ENCODE data around the gene MTMR10. TPM values are rescaled to one million over a fixed set of nuclear protein-coding genes. Genes with fewer than 3 reads are reported as not detected.

The MTMR10 gene
- total RNA-seq, 1 experiment from 2014 or later, result 23.2 TPM

DNA sequence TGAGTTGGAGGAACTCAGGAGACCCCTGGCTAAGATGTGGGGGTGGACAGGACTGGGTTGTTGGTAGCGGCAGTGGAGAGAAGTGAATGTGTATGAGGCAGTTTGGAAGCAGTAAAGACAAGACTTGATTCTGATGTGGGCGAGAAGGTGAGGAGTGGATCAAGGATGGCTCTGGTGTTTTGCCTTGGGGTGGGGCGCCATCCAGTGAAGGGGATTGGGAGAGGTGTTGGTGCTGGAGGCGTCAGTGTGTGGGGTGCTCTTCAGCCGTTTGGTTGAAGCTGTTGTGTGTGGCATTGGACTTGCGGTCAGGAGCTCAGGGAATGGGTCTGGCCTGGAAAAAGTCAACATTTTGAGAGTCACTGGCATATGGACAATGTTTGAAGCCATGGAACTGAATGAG is 74.4 kb downstream of the MTMR10 start:
- Histone ChIP-seq H2BK5ac (ENCODE audit: insufficient read length, low read length) (no peak overlapping the region), H3K18ac (ENCODE audit: insufficient read length, low read depth, low read length) (no peak overlapping the region), H3K79me2 (ENCODE audit: insufficient read depth, low read length) (no peaks in the 10 kb centered on the region), H2BK15ac (ENCODE audit: low read depth, low read length) (no peak overlapping the region), H3K4me1 (ENCODE audit: insufficient read depth, low read length) (peaks cover 5% of the 10 kb centered on the region; the same call in 1 of the 2 replicates), H4K91ac (ENCODE audit: insufficient read length, low read depth, low read length) (no peak overlapping the region), H3K79me1 (ENCODE audit: insufficient read depth, low read depth, low read length, poor library complexity, severe bottlenecking) (no peaks in the 10 kb centered on the region), H3K4ac (ENCODE audit: low read depth, low read length) (no peak overlapping the region), H4K5ac (ENCODE audit: insufficient read length, low read depth, low read length) (no peak overlapping the region), H2AFZ (ENCODE audit: low read length) (no peak overlapping the region), H3K4me2 (ENCODE audit: insufficient read depth, insufficient read length, low read length) (no peak overlapping the region), H3K56ac (ENCODE audit: insufficient read length, low read depth, low read length) (no peak overlapping the region), H3K9ac (ENCODE audit: extremely low read depth, insufficient read length, low read length) (no peak overlapping the region), H3K23ac (ENCODE audit: insufficient read length, low read depth, low read length) (no peak overlapping the region), H3K14ac (ENCODE audit: insufficient read depth, low read length) (no peak overlapping the region), H3K9me3 (ENCODE audit: control insufficient read depth, low read depth, low read length) (no peaks in the 10 kb centered on the region), H3T11ph (ENCODE audit: low read length) (no peak overlapping the region), H3K27me3 (ENCODE audit: insufficient read depth, low read length) (no peaks in the 10 kb centered on the region), H4K20me1 (ENCODE audit: control insufficient read depth, insufficient read depth, insufficient read length) (no peaks in the 10 kb centered on the region), H3K27ac (ENCODE audit: insufficient read length, low read depth, low read length) (no peak overlapping the region), H2BK20ac (ENCODE audit: low read depth, low read length, poor library complexity, severe bottlenecking) (no peak overlapping the region), H2AK5ac (ENCODE audit: insufficient read length, low read length) (no peak overlapping the region), H2BK120ac (ENCODE audit: low read depth, low read length, poor library complexity, severe bottlenecking) (no peak overlapping the region), H3K23me2 (ENCODE audit: insufficient read length, low read depth, low read length, poor library complexity, severe bottlenecking) (no peaks in the 10 kb centered on the region), H2BK12ac (ENCODE audit: insufficient read length, low read depth, low read length) (no peak overlapping the region), H4K8ac (replicated peaks; ENCODE audit: insufficient read length, low read depth, low read length) (no peak overlapping the region)
- Mint-ChIP-seq H3K4me1 (peaks cover 16 to 21% of the 10 kb centered on the region in 2 experiments), H3K4me3 (no peak overlapping the region), H3K27me3 (ENCODE audit: low read depth) (no peaks in the 10 kb centered on the region), H3K9me3 (no peaks in the 10 kb centered on the region), H3K36me3 (ENCODE audit: insufficient read depth in 1 of 3, low read depth in 3 of 3) (peaks cover 24 to 78% (median 54%) of the 10 kb centered on the region in 3 experiments; a peak in 6 of 7 replicates), H3K27ac (peak overlapping the region; percentile 37 to 67 (median 57))
- TF ChIP-seq, protein P1, sequence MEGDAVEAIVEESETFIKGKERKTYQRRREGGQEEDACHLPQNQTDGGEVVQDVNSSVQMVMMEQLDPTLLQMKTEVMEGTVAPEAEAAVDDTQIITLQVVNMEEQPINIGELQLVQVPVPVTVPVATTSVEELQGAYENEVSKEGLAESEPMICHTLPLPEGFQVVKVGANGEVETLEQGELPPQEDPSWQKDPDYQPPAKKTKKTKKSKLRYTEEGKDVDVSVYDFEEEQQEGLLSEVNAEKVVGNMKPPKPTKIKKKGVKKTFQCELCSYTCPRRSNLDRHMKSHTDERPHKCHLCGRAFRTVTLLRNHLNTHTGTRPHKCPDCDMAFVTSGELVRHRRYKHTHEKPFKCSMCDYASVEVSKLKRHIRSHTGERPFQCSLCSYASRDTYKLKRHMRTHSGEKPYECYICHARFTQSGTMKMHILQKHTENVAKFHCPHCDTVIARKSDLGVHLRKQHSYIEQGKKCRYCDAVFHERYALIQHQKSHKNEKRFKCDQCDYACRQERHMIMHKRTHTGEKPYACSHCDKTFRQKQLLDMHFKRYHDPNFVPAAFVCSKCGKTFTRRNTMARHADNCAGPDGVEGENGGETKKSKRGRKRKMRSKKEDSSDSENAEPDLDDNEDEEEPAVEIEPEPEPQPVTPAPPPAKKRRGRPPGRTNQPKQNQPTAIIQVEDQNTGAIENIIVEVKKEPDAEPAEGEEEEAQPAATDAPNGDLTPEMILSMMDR (conservative IDR thresholded peaks at IDR 0.05), result no peak
- no peak for DNase-seq
- no CpG with 5 or more reads among the region's 6 CpGs for WGBS (ENCODE audit: extremely low coverage, insufficient read length, low lambda C conversion rate)

All from H9 (cell line).